Psoas muscle (tissue), 8 donors: ENCODE measurements around the gene AHSA1. TPM values are rescaled to one million over a fixed set of nuclear protein-coding genes. Genes with fewer than 3 reads are reported as not detected.

ENCODE experiments used
- ATAC-seq, 4 donors: fragments of 200-7000 bp; cut with Tn5 transposase; one replicate each; pipeline ENCODE4 v1.9.1; 2020; ENCODE audit warnings: moderate library complexity in 3 of 4, mild to moderate bottlenecking in 2 of 4
- DNase-seq, 2 donors: peaks; one replicate each; pipeline ENCODE4 v3.0.0-alpha.2; 2020
- H3K27ac ChIP-seq: fragments of 200-600 bp; one replicate; pipeline ENCODE4 v1.8.0; 2022
- H3K27me3 ChIP-seq, 3 donors: fragments of 200-600 bp in 1 of 3; one replicate each; pipeline versions ENCODE4 v1.6.1 to v1.8.0; 2013 to 2022; ENCODE audit warnings: low read length in 2 of 3, mild to moderate bottlenecking in 2 of 3, moderate library complexity in 1 of 3; ENCODE audit not compliant: insufficient read depth in 3 of 3
- H3K36me3 ChIP-seq, 2 donors: fragments of 200-600 bp in 1 of 2; one replicate each; pipeline versions ENCODE4 v1.6.1 to v1.8.0; 2013 to 2022; ENCODE audit warnings: low read depth in 1 of 2, mild to moderate bottlenecking in 1 of 2, moderate library complexity in 1 of 2; ENCODE audit not compliant: insufficient read depth in 1 of 2
- H3K4me1 ChIP-seq: fragments of 200-600 bp; one replicate; pipeline ENCODE4 v1.8.0; 2022
- H3K4me3 ChIP-seq: fragments of 200-600 bp; one replicate; pipeline ENCODE4 v1.8.0; 2022; ENCODE audit warnings: mild to moderate bottlenecking
- H3K9me3 ChIP-seq: fragments of 200-600 bp; one replicate; pipeline ENCODE4 v1.8.0; 2022
- WGBS, 3 donors: extraction: QIAGEN DNeasy Blood & Tissue Kit; methylation state at CpG; one replicate each; pipeline versions ENCODE4 v1.1.6 to v1.1.7; 2013; 5-methylcytosine and 5-hydroxymethylcytosine counted together
- intact Hi-C, 2 donors: fragments of 100-400 bp; cut with DNase I; formaldehyde crosslinking; loops; one replicate each; pipeline versions ENCODE4 v1.11.0 to v1.14.2; 2022
- polyA plus RNA-seq, 3 donors: library from polyadenylated mRNA; stranded (reverse); fragments of 200-250 nt; gene quantifications; one replicate each; pipeline ENCODE4 v1.2.3, GENCODE V29; 2013
- total RNA-seq, 4 donors: library from RNA; stranded (reverse); fragmentation: NEBNext Ultra II Directional in 2 of 4; extraction: Animal tissue kit (Norgen Biotek cat#: 25700) in 2 of 4; gene quantifications; one replicate each; pipeline versions ENCODE4 v1.2.1 to v1.2.4, GENCODE V29; 2021 to 2023
- TF ChIP-seq, protein P1 (sequence below): fragments of 200-600 bp; IDR thresholded peaks from one replicate; pipeline ENCODE4 v1.8.0; 2022; ENCODE audit warnings: antibody characterized with exemption
- donor health status: healthy with polysubstance abuse.
- donor health status: DM: no; HTN: no; CAD: no; lungs with moderate emphysema.
- donor health status: Bipolar disorder and iron deficiency.
- donor health status: healthy.
- donor health status: DM: yes; HTN: yes; CAD: no.
- donor health status: DM: no; HTN: no; CAD: no.
- donor health status: DM: no; HTN: no; CAD: no.
- donor health status: DM: yes; HTN: yes; CAD: no.

AHSA1 gene
- total and polyA plus RNA-seq, 7 donors: 180 to 271 (median 206) TPM

DNA sequence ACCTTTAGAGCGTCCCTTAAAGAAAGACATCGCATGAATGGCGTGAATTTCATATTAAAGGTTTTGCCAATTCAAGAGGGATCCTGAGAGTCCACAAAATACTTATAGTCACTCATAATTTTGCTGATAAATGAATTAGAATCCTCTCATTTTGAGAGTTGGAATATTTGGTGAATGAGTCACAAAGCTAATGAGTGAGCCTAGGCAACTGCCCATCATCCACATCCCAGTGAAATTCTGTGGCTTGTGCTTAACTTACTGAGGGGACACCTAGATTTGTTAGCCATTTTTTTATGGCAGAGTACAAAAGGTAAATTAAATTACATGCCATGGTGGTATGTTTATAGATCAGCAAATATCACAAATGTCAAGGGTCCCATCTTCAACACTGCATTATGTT, 21.9 kb upstream of the AHSA1 start:
- Histone ChIP-seq H3K4me3 (no peak overlapping the region), H3K9me3 (no peaks in the 10 kb centered on the region), H3K27ac (no peak overlapping the region), H3K36me3 (peaks cover 11 to 100% of the 10 kb centered on the region in 2 donors), H3K4me1 (no peaks in the 10 kb centered on the region), H3K27me3 (no peaks in the 10 kb centered on the region)
- intact Hi-C loops: no loop called here
- ATAC-seq: no peak
- WGBS, 3 donors: 97 to 99% (median 99%) methylated on average over 3 of the region's 3 CpGs
- DNase-seq: no peak
- TF ChIP-seq, protein P1, sequence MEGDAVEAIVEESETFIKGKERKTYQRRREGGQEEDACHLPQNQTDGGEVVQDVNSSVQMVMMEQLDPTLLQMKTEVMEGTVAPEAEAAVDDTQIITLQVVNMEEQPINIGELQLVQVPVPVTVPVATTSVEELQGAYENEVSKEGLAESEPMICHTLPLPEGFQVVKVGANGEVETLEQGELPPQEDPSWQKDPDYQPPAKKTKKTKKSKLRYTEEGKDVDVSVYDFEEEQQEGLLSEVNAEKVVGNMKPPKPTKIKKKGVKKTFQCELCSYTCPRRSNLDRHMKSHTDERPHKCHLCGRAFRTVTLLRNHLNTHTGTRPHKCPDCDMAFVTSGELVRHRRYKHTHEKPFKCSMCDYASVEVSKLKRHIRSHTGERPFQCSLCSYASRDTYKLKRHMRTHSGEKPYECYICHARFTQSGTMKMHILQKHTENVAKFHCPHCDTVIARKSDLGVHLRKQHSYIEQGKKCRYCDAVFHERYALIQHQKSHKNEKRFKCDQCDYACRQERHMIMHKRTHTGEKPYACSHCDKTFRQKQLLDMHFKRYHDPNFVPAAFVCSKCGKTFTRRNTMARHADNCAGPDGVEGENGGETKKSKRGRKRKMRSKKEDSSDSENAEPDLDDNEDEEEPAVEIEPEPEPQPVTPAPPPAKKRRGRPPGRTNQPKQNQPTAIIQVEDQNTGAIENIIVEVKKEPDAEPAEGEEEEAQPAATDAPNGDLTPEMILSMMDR: no peak

DNA sequence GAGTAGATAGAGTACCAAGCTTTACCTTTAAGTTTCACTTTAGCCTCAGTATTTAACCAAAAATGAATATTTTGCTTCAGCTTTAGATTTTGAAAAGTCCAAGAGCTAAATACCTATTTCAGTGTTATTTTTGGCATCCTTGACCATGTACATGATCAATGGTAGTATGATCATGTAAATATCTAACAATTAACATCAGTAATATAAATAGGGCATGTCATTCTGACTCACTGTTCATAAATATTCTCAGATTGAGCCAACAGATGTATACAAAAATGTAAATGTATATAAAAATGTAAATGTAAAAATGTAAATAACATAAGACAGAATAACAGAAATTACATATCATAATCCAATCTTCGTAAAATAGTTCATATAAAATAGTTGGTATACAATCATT, 19.3 kb upstream of the AHSA1 start:
- peaks cover 26 to 100% of the 10 kb centered on the region in 2 donors for H3K36me3 ChIP-seq
- H3K4me3 ChIP-seq: no peak overlapping the region
- no peak overlapping the region for H3K27ac ChIP-seq
- H3K4me1 ChIP-seq: no peaks in the 10 kb centered on the region
- H3K27me3 ChIP-seq: no peaks in the 10 kb centered on the region
- 96 to 98% (median 98%) methylated on average over 1 of the region's 1 CpG for WGBS, 3 donors
- ATAC-seq (no peak), DNase-seq (no peak)
- intact Hi-C loops: no loop called here
- TF ChIP-seq, protein P1: no peak
- H3K9me3 ChIP-seq: no peaks in the 10 kb centered on the region

DNA sequence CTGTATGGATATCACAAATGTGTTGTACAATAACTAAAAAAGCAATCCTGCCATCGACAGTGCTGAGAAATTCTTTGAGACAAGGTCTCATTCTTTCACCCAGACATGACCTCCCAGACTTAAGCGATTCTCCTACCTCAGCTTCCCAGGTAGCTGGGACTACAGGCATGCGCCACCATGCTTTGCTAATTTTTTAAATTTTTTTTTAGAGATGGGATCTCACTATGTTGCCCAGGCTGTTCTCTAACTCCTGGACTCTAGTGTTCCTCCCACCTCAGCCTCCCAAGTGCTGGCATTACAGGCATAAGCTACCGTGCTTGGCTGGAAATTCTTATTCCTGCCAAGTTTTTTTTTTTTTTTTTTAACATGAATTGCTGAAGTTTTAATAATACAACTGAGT, 18.0 kb upstream of the AHSA1 start:
- no peak for DNase-seq
- no peak overlapping the region for H3K4me3 ChIP-seq
- no peaks in the 10 kb centered on the region for H3K4me1 ChIP-seq
- peaks cover 26 to 98% of the 10 kb centered on the region in 2 donors for H3K36me3 ChIP-seq
- H3K9me3 ChIP-seq: no peaks in the 10 kb centered on the region
- ATAC-seq: no peak
- no peaks in the 10 kb centered on the region for H3K27me3 ChIP-seq
- intact Hi-C loops: no loop called here
- no peak overlapping the region for H3K27ac ChIP-seq
- 83 to 89% (median 88%) methylated on average over 4 of the region's 4 CpGs for WGBS, 3 donors
- TF ChIP-seq, protein P1: no peak

DNA sequence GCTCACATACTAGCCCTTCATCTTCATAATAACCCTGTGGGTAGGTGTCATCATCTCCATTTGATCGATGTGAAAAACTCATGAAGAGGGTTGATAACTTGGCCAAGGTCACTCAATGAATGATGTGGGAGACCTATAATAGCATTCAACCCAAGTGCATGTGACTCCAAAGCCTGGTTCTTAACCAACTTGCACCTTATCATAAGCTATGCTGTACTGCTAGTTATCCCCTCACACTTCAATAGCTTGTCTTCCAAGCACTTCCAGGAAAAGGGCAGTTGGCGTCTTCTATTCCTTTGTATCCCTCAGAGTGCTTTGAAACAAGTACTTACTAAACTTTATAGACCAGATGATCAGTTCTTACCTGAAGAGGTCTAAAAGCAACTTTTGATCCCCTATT, 15.7 kb upstream of the AHSA1 start:
- ATAC-seq: no peak
- 90 to 94% (median 92%) methylated on average over 2 of the region's 2 CpGs for WGBS, 3 donors
- no peak for DNase-seq
- no peak overlapping the region for H3K4me3 ChIP-seq
- H3K36me3 ChIP-seq: peaks cover 21 to 94% of the 10 kb centered on the region in 2 donors
- no peak overlapping the region for H3K27ac ChIP-seq
- no peaks in the 10 kb centered on the region for H3K27me3 ChIP-seq
- intact Hi-C loops: no loop called here
- no peaks in the 10 kb centered on the region for H3K4me1 ChIP-seq
- TF ChIP-seq, protein P1: no peak
- no peaks in the 10 kb centered on the region for H3K9me3 ChIP-seq

DNA sequence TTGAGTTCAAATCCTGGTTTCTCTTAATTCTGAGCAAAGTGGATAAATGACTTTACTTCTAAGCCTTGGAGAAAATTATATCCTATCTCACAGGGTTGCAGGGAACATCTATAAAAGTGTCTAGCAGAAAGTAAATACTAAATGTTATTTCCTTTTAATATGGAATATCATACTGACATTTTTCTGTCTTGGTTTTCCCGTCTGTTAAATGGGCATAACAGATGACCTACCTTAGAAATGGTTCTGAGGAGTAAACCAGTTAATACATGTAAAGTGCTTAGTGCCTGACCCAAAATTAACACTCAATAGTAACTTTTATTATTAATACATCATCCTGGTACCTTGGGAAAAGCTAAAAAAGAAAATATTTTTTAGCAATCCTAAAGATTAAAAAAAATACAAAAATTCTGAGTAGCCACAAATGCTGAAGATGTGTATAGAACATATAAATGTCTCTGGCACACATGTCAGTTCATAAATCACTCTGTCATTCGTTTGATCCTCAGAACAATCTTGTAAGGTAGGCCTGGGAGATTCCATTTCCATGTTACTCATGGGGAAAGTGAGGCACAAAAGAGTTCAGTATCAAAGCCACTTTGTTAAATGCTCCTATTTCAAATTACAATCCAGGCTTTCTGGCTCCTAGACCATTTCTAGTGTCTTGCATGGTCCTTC, 1.8 kb upstream of the AHSA1 start:
- no peaks in the 10 kb centered on the region for H3K27me3 ChIP-seq
- 62 to 76% (median 68%) methylated on average over 2 of the region's 2 CpGs for WGBS, 3 donors
- H3K4me1 ChIP-seq: peaks cover 20% of the 10 kb centered on the region
- ATAC-seq: no peak
- peaks cover 0 to 44% of the 10 kb centered on the region in 2 donors for H3K36me3 ChIP-seq
- no peak for DNase-seq
- TF ChIP-seq, protein P1: no peak
- H3K9me3 ChIP-seq: no peaks in the 10 kb centered on the region
- peak overlapping the region; percentile 85 for H3K27ac ChIP-seq
- intact Hi-C loops: loop anchor here (5.0 to 10.0 kb wide), 5 partner anchors 79 to 251 kb away; partner anchors contain the start of genes ALKBH1 (in 2 of the 2), GSTZ1 (in 2 of the 2), POMT2 (in 2 of the 2) and SLIRP (in 2 of the 2)
- peak overlapping the region; percentile 99 for H3K4me3 ChIP-seq
